ENCODE data around the gene FAIM2. TPM values are rescaled to one million over a fixed set of nuclear protein-coding genes. Genes with fewer than 3 reads are reported as not detected.

FAIM2 gene
- total RNA-seq, 1 experiment from 2014 or later = 0.22 TPM

DNA sequence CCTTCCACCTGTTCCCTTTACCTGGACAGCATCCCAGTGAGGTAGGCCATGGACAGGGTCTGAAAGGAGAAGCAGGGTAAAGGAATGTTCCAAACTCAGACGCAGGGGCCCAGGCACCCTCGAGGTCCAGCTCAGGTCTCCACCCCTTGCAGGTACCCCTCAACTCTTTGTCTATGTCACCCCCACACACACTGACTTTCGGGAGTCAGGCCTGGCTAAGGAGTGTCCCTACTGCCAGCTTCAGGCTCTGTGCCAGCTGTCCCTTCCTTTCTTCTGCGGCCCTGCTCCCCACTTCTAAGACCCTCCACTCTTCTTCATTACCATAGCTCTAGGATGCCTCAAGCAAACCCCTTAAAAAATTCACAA, 13.6 kb downstream of the FAIM2 start (continued):
- TF ChIP-seq ETV6 (CRISPR knock-in tag; IDR thresholded peaks at IDR 0.05) = no peak
- TF ChIP-seq, protein P1, sequence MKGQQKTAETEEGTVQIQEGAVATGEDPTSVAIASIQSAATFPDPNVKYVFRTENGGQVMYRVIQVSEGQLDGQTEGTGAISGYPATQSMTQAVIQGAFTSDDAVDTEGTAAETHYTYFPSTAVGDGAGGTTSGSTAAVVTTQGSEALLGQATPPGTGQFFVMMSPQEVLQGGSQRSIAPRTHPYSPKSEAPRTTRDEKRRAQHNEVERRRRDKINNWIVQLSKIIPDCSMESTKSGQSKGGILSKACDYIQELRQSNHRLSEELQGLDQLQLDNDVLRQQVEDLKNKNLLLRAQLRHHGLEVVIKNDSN (CRISPR knock-in tag; IDR thresholded peaks at IDR 0.05) = no peak
- TF ChIP-seq, protein P2, sequence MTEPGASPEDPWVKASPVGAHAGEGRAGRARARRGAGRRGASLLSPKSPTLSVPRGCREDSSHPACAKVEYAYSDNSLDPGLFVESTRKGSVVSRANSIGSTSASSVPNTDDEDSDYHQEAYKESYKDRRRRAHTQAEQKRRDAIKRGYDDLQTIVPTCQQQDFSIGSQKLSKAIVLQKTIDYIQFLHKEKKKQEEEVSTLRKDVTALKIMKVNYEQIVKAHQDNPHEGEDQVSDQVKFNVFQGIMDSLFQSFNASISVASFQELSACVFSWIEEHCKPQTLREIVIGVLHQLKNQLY (CRISPR knock-in tag; IDR thresholded peaks at IDR 0.05) = no peak
- TF ChIP-seq, protein P3, sequence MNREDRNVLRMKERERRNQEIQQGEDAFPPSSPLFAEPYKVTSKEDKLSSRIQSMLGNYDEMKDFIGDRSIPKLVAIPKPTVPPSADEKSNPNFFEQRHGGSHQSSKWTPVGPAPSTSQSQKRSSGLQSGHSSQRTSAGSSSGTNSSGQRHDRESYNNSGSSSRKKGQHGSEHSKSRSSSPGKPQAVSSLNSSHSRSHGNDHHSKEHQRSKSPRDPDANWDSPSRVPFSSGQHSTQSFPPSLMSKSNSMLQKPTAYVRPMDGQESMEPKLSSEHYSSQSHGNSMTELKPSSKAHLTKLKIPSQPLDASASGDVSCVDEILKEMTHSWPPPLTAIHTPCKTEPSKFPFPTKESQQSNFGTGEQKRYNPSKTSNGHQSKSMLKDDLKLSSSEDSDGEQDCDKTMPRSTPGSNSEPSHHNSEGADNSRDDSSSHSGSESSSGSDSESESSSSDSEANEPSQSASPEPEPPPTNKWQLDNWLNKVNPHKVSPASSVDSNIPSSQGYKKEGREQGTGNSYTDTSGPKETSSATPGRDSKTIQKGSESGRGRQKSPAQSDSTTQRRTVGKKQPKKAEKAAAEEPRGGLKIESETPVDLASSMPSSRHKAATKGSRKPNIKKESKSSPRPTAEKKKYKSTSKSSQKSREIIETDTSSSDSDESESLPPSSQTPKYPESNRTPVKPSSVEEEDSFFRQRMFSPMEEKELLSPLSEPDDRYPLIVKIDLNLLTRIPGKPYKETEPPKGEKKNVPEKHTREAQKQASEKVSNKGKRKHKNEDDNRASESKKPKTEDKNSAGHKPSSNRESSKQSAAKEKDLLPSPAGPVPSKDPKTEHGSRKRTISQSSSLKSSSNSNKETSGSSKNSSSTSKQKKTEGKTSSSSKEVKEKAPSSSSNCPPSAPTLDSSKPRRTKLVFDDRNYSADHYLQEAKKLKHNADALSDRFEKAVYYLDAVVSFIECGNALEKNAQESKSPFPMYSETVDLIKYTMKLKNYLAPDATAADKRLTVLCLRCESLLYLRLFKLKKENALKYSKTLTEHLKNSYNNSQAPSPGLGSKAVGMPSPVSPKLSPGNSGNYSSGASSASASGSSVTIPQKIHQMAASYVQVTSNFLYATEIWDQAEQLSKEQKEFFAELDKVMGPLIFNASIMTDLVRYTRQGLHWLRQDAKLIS (CRISPR knock-in tag; IDR thresholded peaks at IDR 0.05; ENCODE audit: borderline replicate concordance) = no peak

DNA sequence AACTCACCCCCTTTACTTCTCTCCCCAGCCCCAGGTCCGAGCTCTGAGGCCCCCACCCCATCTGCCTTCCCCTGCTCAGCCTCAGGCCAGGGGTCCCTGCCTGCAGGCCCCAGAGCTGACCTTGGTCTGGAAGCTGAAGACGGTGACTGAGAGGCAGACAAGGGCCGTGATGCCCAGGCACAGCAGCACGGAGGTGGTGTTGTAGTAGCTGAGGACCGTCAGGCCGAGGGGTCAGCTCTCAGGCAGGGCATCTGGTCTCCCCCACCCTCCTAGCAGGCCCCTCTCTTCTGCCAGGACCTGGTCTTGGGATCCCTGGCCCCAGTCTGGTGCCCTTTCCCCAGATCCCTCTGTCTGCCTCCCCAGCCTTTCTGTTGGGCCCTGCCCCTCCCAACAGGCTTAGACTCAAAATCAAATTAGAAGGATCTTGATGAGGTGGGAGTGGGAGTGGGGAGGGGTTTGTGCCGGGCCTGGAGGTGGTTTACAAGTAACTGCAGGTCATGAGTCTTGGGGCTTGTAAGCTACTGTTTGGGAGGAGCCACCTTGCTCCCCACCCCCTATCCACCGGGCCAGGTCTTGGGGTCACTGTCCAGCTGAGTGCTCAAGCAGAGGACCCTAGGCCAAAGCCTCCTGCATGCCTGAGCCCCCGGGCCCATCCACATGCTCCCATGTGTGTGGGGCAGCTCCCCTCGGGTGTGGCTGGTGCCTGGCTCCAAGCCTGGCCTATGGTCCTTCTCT, 14.2 kb downstream of the FAIM2 start:
- no peaks in the 10 kb centered on the region for H3K36me3 Mint-ChIP-seq
- CTCF ChIA-PET = interaction anchor here (0.5 to 1.4 kb wide), 3 partner anchors 23 to 711 kb away, joined by 4 to 6 read pairs (median 4); no protein-coding TSS in a partner anchor
- no peak overlapping the region for H3K4me3 Mint-ChIP-seq
- ATAC-seq (no peak), DNase-seq (ENCODE audit: low spot score) (no peak)
- H3K27ac Mint-ChIP-seq = no peak overlapping the region
- H3K9me3 Mint-ChIP-seq = no peaks in the 10 kb centered on the region
- POLR2A ChIA-PET = interaction anchor here (0.7 kb wide), 1 partner anchor 9 kb away, joined by 4 read pairs; no protein-coding TSS in a partner anchor
- peaks cover under 1% of the 10 kb centered on the region; the same call in 1 of the 2 replicates for H3K27me3 Mint-ChIP-seq (ENCODE audit: low read depth)
- H3K4me1 Mint-ChIP-seq = peaks cover 28% of the 10 kb centered on the region
- TF ChIP-seq, protein P4, sequence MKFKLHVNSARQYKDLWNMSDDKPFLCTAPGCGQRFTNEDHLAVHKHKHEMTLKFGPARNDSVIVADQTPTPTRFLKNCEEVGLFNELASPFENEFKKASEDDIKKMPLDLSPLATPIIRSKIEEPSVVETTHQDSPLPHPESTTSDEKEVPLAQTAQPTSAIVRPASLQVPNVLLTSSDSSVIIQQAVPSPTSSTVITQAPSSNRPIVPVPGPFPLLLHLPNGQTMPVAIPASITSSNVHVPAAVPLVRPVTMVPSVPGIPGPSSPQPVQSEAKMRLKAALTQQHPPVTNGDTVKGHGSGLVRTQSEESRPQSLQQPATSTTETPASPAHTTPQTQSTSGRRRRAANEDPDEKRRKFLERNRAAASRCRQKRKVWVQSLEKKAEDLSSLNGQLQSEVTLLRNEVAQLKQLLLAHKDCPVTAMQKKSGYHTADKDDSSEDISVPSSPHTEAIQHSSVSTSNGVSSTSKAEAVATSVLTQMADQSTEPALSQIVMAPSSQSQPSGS (CRISPR knock-in tag; IDR thresholded peaks at IDR 0.05; ENCODE audit: borderline replicate concordance, low read depth) = no peak
- TF ChIP-seq, protein P5, sequence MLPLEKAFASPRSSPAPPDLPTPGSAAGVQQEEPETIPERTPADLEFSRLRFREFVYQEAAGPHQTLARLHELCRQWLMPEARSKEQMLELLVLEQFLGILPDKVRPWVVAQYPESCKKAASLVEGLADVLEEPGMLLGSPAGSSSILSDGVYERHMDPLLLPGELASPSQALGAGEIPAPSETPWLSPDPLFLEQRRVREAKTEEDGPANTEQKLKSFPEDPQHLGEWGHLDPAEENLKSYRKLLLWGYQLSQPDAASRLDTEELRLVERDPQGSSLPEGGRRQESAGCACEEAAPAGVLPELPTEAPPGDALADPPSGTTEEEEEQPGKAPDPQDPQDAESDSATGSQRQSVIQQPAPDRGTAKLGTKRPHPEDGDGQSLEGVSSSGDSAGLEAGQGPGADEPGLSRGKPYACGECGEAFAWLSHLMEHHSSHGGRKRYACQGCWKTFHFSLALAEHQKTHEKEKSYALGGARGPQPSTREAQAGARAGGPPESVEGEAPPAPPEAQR (CRISPR knock-in tag; IDR thresholded peaks at IDR 0.05) = no peak
- no peak for TF ChIP-seq SMAD4 (CRISPR knock-in tag; IDR thresholded peaks at IDR 0.05)
- TF ChIP-seq, protein P6, sequence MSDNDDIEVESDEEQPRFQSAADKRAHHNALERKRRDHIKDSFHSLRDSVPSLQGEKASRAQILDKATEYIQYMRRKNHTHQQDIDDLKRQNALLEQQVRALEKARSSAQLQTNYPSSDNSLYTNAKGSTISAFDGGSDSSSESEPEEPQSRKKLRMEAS (CRISPR knock-in tag; IDR thresholded peaks at IDR 0.05) = no peak
- TF ChIP-seq FOXK1 (CRISPR knock-in tag; IDR thresholded peaks at IDR 0.05) = no peak
- no peak for TF ChIP-seq KAT7 (CRISPR knock-in tag; IDR thresholded peaks at IDR 0.05; ENCODE audit: borderline replicate concordance)
- TF ChIP-seq, protein P7, sequence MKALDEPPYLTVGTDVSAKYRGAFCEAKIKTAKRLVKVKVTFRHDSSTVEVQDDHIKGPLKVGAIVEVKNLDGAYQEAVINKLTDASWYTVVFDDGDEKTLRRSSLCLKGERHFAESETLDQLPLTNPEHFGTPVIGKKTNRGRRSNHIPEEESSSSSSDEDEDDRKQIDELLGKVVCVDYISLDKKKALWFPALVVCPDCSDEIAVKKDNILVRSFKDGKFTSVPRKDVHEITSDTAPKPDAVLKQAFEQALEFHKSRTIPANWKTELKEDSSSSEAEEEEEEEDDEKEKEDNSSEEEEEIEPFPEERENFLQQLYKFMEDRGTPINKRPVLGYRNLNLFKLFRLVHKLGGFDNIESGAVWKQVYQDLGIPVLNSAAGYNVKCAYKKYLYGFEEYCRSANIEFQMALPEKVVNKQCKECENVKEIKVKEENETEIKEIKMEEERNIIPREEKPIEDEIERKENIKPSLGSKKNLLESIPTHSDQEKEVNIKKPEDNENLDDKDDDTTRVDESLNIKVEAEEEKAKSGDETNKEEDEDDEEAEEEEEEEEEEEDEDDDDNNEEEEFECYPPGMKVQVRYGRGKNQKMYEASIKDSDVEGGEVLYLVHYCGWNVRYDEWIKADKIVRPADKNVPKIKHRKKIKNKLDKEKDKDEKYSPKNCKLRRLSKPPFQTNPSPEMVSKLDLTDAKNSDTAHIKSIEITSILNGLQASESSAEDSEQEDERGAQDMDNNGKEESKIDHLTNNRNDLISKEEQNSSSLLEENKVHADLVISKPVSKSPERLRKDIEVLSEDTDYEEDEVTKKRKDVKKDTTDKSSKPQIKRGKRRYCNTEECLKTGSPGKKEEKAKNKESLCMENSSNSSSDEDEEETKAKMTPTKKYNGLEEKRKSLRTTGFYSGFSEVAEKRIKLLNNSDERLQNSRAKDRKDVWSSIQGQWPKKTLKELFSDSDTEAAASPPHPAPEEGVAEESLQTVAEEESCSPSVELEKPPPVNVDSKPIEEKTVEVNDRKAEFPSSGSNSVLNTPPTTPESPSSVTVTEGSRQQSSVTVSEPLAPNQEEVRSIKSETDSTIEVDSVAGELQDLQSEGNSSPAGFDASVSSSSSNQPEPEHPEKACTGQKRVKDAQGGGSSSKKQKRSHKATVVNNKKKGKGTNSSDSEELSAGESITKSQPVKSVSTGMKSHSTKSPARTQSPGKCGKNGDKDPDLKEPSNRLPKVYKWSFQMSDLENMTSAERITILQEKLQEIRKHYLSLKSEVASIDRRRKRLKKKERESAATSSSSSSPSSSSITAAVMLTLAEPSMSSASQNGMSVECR (CRISPR knock-in tag; IDR thresholded peaks at IDR 0.05; ENCODE audit: borderline replicate concordance) = no peak
- no peak for TF ChIP-seq ZNF232 (CRISPR knock-in tag; IDR thresholded peaks at IDR 0.05)
- TF ChIP-seq ZNF219 (CRISPR knock-in tag; IDR thresholded peaks at IDR 0.05; ENCODE audit: borderline replicate concordance) = no peak
- TF ChIP-seq RELA (CRISPR knock-in tag; IDR thresholded peaks at IDR 0.05; ENCODE audit: borderline replicate concordance) = no peak
- TF ChIP-seq, protein P8, sequence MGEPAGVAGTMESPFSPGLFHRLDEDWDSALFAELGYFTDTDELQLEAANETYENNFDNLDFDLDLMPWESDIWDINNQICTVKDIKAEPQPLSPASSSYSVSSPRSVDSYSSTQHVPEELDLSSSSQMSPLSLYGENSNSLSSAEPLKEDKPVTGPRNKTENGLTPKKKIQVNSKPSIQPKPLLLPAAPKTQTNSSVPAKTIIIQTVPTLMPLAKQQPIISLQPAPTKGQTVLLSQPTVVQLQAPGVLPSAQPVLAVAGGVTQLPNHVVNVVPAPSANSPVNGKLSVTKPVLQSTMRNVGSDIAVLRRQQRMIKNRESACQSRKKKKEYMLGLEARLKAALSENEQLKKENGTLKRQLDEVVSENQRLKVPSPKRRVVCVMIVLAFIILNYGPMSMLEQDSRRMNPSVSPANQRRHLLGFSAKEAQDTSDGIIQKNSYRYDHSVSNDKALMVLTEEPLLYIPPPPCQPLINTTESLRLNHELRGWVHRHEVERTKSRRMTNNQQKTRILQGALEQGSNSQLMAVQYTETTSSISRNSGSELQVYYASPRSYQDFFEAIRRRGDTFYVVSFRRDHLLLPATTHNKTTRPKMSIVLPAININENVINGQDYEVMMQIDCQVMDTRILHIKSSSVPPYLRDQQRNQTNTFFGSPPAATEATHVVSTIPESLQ (CRISPR knock-in tag; IDR thresholded peaks at IDR 0.05) = no peak
- TF ChIP-seq NFE2L1 (CRISPR knock-in tag; IDR thresholded peaks at IDR 0.05) = no peak
- no peak for TF ChIP-seq RORB (CRISPR knock-in tag; IDR thresholded peaks at IDR 0.05)
- TF ChIP-seq SOX15 (CRISPR knock-in tag; IDR thresholded peaks at IDR 0.05) = no peak
